HG02884 (cell line): Measurements from ENCODE around the gene ZNF837.
"Not testable (repeated sequence)": the region's sequence is repeated elsewhere in the genome, so short reads cannot be mapped to it uniquely, and the experiment has no call there.

Experiments used
- ATAC-seq: cut with Tn5 transposase; IDR thresholded peaks from one replicate; pipeline ENCODE4 v1.9.1; 2021; ENCODE audit warnings: mild to moderate bottlenecking, moderate library complexity; ENCODE audit not compliant: unreplicated experiment

ZNF837 gene

GRCh38 chr19:58396691-58397532 is 16.1 kb upstream of the ZNF837 start:
- ATAC-seq = no peak

GRCh38 chr19:58395979-58396627 is 15.3 kb upstream of the ZNF837 start:
- ATAC-seq = no peak

GRCh38 chr19:58395220-58395978 is 14.6 kb upstream of the ZNF837 start, which contains the start of gene RNF225:
TSS of gene RNF225 (plus strand) at chr19:58395656. CDS start at chr19:58396090, 434 bp downstream.
- ATAC-seq = no peak

GRCh38 chr19:58394821-58395219 is 14.0 kb upstream of the ZNF837 start:
- ATAC-seq = no peak

- ATAC-seq = no peak
These were observed 12.8 kb upstream of the ZNF837 start for GRCh38 chr19:58393725-58394033.

GRCh38 chr19:58392945-58393724 is 12.3 kb upstream of the ZNF837 start:
- ATAC-seq = no peak

DNA sequence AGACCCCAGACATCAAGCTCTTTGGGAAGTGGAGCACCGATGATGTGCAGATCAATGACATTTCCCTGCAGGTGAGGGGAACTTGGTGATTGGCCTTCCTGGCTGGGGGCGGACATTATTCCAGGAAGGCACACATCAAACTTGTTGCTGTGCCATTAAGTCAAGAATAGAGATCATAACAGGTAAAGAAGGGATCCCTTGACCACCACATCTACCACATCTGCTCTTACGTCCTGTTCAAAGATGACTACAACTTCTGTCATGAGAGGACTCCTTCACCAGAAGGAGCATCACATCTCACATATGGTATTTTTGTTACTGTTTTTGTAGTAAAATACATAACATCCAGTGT is 7.3 kb upstream of the ZNF837 start:
- ATAC-seq = no peak

DNA sequence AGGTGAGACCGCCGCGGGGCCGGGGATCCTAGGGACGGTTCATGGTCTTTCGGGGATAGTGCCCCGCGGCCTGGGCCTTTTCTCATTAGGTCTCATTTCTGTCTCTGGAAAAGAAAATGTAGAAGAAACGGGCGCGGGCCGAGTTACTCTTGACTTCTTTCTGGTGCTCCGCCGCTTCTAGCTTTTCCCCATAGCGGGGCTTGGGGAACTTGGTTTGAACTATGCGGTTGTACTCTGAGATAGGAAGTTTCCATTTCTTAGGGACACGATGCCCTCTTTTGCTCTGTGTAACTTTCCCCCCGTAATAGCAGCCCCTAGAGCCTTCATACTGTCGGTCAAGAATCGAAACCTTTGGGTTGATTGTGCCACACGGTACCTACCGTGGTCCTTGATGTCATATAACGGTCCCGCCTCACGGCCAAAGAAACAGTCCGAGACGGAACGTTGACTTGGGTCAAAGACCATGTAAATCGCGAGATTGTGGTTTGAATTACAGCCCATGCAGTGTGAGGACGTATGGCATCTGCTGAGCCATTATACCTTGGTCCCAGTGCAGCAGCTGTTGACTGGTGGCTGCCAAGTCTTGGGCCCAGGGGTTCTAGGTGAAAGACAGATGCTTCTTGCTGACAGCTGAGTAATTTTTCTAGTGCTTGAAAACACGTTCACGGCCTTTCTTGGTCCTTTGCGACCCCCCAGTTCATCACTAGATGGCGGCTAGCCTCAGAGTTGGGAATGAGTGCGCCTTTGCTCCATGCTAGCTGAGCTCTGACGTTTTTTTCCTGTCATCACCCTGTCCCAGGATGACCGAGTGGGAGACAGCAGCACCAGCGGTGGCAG is 6.7 kb upstream of the ZNF837 start:
- no peak for ATAC-seq

DNA sequence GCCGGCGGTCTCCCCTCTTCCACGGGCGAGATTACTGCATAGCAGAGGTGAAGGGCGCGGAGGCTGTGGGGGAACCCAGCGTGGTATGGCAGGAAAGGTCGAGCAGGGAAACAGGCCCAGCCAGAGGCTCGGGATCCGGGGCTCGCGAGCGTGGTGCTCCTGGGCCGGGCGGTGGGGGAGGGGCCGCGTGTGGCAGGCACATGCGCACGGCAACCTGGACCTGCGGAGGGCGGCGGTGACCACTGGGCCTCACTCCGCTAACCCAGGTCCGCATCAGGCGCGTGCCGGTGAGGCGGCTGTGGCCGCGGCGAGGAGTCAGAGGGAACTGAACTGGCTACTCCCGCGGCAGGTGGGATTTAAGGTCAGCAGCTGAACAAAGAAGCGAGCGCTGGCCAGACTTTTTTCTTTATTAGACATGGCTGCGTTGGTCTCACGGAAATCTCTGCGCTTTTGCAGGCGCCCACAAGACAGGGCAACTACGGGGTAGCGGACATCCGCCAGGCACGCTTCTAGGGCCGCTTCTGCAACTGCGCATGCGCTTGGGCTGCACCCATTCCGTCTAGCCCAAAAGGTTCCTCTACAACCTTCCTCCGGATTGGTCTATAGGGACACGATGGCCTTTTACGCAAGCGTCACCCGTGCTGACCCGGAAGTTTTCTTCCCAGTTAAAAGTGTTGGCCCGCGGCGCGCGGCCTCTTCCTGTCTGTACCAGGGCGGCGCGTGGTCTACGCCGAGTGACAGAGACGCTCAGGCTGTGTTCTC is 5.9 kb upstream of the ZNF837 start, which contains the start of gene RPS5:
Gene RPS5, plus strand, starts transcription at position 694 of the 762 bp plus-strand sequence. CDS start 869 bp downstream, outside the sequence.
- ATAC-seq = peak; percentile 76

DNA sequence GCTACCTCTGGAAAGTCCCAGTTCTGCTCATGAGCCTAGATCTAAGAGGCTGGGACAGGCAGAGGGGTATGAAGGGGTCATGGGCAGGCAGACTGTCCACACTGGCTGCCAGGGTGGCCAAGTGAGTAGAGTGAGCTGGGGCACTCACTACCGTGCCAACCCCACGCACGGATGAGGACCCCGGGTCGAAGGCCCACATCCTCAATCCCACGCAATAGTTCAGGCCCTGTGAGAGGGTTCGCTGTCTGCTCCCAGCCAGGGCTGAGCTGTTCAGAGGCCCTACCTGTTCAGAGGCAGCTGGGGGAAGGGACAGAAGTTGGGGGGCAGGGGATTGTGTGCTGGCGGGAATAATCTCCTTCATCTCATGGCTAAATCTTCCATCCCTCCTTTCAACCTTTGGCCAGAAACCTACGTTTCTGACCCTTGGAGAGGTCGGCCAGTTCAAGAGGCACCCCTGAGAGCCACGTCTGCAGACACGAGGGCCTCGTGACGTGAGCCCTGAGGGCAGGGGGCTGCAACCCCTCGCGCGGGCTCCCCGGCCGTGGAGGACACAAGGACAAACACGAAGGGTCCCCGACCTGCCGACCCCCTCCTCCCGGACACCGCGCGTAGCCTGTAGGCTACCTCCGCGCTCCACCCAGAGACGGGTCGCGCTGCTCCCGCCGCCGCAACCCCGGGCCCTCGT is 5.2 kb upstream of the ZNF837 start:
- no peak for ATAC-seq

DNA sequence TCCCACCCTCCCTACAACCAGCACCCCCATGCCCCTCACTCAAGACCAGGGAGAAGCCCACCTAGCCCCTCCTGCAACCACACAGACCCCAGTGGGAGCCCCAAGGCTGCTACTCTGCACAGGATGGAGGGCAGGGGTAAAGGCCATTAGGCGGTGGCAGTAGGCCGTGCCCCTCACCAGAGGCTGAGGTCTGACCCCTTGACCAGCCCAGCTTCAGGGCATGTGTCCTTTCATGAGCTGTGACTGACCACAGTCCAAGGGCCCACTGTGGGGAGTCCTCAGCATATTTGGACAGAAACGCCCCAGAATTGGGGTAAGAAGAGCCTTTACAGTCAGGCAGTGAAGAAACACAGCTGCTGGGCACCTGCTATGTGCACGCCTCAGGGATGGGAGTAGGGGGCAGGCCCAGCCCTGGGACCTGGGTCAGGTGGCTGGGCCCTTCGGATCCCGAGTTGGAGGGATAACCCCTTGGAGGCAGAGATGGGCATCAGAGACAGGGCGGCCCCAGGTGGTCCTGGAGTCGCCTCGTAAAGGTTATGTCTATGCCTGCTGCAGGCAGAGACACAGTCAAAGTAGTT is 4.6 kb upstream of the ZNF837 start:
- ATAC-seq = no peak

GRCh38 chr19:58382997-58383603 is 2.3 kb upstream of the ZNF837 start:
- no peak for ATAC-seq

DNA sequence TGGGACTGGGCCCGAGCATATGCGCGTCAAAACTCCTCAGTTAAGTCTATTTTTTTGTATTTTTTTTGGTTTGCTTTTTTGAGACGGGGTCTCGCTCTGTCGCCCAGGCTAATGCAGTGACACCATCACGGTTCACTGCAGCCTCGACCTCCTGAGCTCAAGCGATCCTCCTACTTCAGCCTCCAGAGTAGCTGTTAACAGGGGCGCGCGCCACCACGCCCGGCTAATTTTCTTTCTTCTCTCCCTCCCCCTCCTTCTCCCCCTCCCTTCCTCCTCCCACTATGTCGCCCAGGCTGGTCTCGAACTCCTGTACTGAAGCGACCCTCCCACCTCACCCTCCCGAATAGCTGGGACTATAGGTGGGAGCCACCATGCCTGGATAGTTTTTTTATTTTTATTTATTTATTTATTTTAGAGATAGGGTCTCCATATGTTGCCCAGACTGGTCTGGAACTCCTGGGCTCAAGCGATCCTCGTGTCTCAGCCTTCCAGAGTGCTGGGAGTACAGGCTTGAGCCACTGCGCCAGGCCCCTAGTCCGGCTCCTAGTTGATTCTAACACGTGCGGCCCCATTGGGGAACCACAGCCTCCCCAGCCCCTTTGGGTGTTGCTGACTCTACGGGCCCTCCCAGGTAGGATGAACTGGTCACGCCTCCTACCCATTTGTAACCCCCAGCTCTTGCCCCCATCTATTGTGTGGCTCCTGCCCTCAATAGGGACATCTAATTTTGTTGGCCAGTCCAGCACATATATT is 806 bp upstream of the ZNF837 start:
- ATAC-seq = no peak

DNA sequence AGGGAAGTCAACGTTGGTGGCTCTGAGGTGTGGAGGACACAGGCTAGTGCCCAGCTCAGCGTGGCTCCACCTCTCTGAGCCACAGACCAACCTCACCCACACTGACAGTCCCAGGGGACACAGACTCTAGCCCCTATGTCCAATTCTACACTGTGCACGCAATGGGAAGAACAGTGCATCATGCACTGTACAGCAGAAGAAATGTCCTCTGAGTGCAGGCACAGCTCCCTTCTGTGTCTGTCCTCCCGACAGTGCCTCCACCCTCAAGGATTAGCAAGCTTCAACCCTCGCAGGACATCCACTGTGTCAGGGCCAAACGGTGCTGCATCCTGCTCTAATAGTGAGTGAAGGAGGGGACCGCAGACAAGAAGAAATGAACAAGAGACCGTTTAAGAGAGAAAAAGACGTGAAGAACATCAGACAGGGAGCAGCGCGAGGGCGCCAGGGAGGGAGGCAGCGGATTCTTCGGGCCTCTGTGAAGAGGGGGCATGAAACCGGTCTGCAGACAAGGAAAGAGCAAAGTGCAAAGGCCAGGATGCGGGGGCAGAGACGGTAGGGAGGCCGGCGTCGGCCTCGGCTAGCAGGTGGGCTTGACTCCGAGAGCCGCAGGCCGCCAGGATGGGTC is 681 bp downstream of the ZNF837 start:
- ATAC-seq = no peak

DNA sequence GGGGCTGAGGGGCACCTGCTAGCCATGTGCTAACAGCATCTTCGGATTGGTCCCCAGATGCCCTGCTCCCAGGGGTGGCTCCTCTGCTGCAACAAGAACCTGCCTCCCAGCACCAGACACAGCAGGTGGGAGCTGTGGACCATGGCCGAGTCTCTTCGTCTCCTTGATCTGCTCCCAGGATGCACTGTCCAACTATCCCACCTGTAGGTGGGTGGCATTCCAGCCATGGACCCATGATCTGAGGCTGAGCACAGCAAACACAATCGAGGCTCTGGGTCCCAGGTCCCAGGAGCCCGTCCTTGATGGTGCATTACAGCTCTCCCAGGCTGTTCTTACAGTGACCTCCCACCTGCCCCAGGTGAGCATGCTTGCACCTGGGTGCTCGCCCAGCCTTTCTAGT is 1.6 kb downstream of the ZNF837 start:
- no peak for ATAC-seq

GRCh38 chr19:58376724-58377123 is 4.1 kb downstream of the ZNF837 start:
- not testable (repeated sequence) for ATAC-seq

DNA sequence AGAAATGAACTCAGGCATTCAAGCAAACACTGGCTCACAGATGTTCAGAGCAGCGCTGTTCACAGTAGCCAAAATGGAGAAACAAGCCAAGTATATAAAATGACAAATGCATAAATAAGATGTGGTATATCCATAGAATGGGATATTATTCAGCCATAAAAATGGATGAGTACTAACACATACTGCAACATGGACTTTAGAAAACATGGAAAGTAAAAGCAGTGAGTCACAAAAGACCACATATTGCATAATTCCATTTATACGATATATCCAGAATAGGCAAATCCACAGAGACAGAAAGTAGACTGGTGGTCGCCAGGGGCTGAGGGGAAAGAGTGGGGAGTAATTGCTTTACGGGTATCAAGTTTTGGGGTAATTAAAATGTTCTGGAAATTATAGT is 6.6 kb downstream of the ZNF837 start:
- no peak for ATAC-seq
